Measurements from ENCODE around the gene SRRM3. TPM values are rescaled to one million over a fixed set of nuclear protein-coding genes. Genes with fewer than 3 reads are reported as not detected.
A peak's percentile ranks its signal among the peaks of the same experiment; 100 is the strongest.

Gene SRRM3
- total and polyA plus RNA-seq, 9 of the 15 experiments (the other 6 are each of a cell fraction or from before 2014, with no cell fraction given): 0.04 to 0.91 (median 0.46) TPM; not detected in 2

GRCh38 chr7:76302347-76303201 is 100.9 kb downstream of the SRRM3 start, which contains the start of gene HSPB1 (continued):
- TF ChIP-seq CEBPG (CRISPR knock-in tag; IDR thresholded peaks at IDR 0.05) (no peak), CEBPG (tag; conservative IDR thresholded peaks at IDR 0.05 in 1 of 2, IDR thresholded peaks at IDR 0.05 in 1 of 2) (no peak), THRAP3 (IDR thresholded peaks at IDR 0.05; ENCODE audit: borderline replicate concordance) (no peak), RBM25 (IDR thresholded peaks at IDR 0.05; ENCODE audit: low read depth, low read length, severe bottlenecking) (no peak), KLF10 (CRISPR knock-in tag; IDR thresholded peaks at IDR 0.05) (no peak), FOXA1 (IDR thresholded peaks at IDR 0.05; ENCODE audit: borderline replicate concordance) (no peak), TSHZ1 (CRISPR knock-in tag; IDR thresholded peaks at IDR 0.05) (no peak), ZNF436 (CRISPR knock-in tag; IDR thresholded peaks at IDR 0.05) (no peak), CCNT2 (IDR thresholded peaks at IDR 0.05; ENCODE audit: borderline replicate concordance, extremely low read depth, insufficient read length, low read depth, low read length) (peak; percentile 83), ZNF253 (CRISPR knock-in tag; conservative IDR thresholded peaks at IDR 0.05) (no peak), MTA3 (IDR thresholded peaks at IDR 0.05; ENCODE audit: borderline replicate concordance) (peak; percentile 93), OTX1 (CRISPR knock-in tag; IDR thresholded peaks at IDR 0.05) (peak; percentile 17; the same call in 1 of the 2 replicates), RBM15 (IDR thresholded peaks at IDR 0.05; ENCODE audit: insufficient read depth, low read length) (no peak), TBL1XR1 (IDR thresholded peaks at IDR 0.05; ENCODE audit: low read length in 2 of 2) (peak; percentile 14 to 70; a peak in 3 of 4 replicates), SMC3 (conservative IDR thresholded peaks at IDR 0.05; ENCODE audit: insufficient read depth, low read depth, low read length) (no peak), ZNF695 (CRISPR knock-in tag; IDR thresholded peaks at IDR 0.05) (no peak), CREB3 (tag; conservative IDR thresholded peaks at IDR 0.05; ENCODE audit: low read depth) (no peak), U2AF1 (optimal IDR thresholded peaks at IDR 0.05; ENCODE audit: low read depth, low read length) (no peak), FOXO4 (CRISPR knock-in tag; IDR thresholded peaks at IDR 0.05) (no peak), KAT8 (IDR thresholded peaks at IDR 0.05; ENCODE audit: low read depth) (no peak), HNRNPLL (IDR thresholded peaks at IDR 0.05; ENCODE audit: low read depth, low read length, poor library complexity, severe bottlenecking) (peak; percentile 76)

Data from K562 (cell line).